Stimulated activated CD8-positive, alpha-beta memory T cell treated with anti-CD3 and anti-CD28 coated beads, Interleukin-15, amount 100 ng/mL, for 24 hours (primary cell): ENCODE measurements around the gene MRPL36.

Source experiments
- DNase-seq: peaks from one replicate; pipeline ENCODE4 v3.0.0-alpha.2; 2020; ENCODE audit warnings: low read depth

MRPL36 gene

GRCh38 chr5:1749346-1750124, 50.1 kb downstream of the MRPL36 start:
- DNase-seq = no peak

- no peak for DNase-seq
Observed at GRCh38 chr5:1748845-1749244, 50.8 kb downstream of the MRPL36 start.
